IMR-90 (cell line): Measurements from ENCODE around the gene PKHD1.

ENCODE experiments used
- POLR2A ChIP-seq: IDR thresholded peaks from 2 replicates; pipeline ENCODE4 v1.6.1; 2012; ENCODE audit warnings: mild to moderate bottlenecking, low read depth, low read length
- RAD21 ChIP-seq: IDR thresholded peaks from 2 replicates; pipeline ENCODE4 v1.6.1; 2012; ENCODE audit warnings: low read length, improper control_type of control experiment
- RCOR1 ChIP-seq: IDR thresholded peaks from 2 replicates; pipeline ENCODE4 v1.6.1; 2012; ENCODE audit warnings: mild to moderate bottlenecking, low read length, improper control_type of control experiment; ENCODE audit not compliant: insufficient replicate concordance
- TF ChIP-seq, protein P1 (sequence below): conservative IDR thresholded peaks from 2 replicates; pipeline ENCODE4 v1.5.1; 2012; ENCODE audit warnings: mild to moderate bottlenecking, low read depth, low read length, improper control_type of control experiment
- TF ChIP-seq, protein P2 (sequence below): fragments of 150-350 bp; IDR thresholded peaks from 2 replicates; pipeline ENCODE4 v1.6.1; 2017; ENCODE audit warnings: mild to moderate bottlenecking, antibody characterized with exemption, low read length, low read depth

DNA sequence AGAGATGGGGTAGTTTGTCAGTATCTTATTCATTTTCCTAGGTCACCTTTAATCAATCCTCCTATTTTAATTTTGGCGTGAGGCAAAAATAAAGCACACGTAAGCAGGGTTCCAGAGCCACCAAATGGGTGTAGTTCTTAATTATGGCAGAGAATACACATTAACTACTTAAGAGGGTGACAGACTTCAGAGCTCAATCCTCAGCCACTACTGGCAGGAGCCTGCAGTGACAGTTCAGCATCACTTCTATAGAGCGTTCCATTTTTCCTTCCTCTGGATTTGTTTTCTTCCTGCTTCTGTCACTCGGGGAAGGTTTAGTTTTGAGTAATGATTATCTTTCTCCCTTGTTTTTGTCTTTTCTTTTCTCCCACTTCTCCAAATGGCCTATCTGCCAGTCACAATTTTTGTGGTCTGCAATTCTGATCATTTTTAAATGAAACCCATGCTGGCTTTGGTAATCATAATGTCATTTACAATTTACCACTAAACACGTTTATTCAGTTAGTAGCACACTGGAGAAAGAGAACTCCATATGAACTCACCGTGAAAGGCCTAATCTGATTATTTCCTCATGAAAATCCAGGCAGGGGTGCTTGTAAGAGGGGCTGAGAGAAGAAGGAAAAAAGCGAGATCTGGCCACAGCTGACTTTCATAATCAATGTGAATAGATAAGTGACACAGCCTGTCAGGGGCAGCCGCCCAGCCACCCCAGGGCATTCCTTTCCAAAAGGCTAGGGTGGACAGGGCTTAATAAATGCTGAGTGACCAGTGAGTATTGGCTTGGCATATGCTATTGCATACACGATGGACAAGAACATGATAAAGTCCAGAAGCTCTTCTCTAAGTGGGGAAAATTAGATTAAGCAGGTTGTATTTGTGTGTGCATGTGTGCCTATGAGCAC lies 412.1 kb downstream of the PKHD1 start:
- TF ChIP-seq, protein P1, sequence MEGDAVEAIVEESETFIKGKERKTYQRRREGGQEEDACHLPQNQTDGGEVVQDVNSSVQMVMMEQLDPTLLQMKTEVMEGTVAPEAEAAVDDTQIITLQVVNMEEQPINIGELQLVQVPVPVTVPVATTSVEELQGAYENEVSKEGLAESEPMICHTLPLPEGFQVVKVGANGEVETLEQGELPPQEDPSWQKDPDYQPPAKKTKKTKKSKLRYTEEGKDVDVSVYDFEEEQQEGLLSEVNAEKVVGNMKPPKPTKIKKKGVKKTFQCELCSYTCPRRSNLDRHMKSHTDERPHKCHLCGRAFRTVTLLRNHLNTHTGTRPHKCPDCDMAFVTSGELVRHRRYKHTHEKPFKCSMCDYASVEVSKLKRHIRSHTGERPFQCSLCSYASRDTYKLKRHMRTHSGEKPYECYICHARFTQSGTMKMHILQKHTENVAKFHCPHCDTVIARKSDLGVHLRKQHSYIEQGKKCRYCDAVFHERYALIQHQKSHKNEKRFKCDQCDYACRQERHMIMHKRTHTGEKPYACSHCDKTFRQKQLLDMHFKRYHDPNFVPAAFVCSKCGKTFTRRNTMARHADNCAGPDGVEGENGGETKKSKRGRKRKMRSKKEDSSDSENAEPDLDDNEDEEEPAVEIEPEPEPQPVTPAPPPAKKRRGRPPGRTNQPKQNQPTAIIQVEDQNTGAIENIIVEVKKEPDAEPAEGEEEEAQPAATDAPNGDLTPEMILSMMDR: no peak
- TF ChIP-seq, protein P2, sequence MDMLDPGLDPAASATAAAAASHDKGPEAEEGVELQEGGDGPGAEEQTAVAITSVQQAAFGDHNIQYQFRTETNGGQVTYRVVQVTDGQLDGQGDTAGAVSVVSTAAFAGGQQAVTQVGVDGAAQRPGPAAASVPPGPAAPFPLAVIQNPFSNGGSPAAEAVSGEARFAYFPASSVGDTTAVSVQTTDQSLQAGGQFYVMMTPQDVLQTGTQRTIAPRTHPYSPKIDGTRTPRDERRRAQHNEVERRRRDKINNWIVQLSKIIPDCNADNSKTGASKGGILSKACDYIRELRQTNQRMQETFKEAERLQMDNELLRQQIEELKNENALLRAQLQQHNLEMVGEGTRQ: no peak
- TF ChIP-seq POLR2A (no peak), RAD21 (no peak), RCOR1 (no peak)
